H1 (cell line): ENCODE results near the gene NELL1. TPM values are rescaled to one million over a fixed set of nuclear protein-coding genes. Genes with fewer than 3 reads are reported as not detected.

Source experiments
- CTCF ChIA-PET: fragments of 300-600 bp; sonication (Branson Sonifier 250); formaldehyde crosslinking; loops from one replicate; lab custom pipeline; 2021; ENCODE audit not compliant: partially characterized antibody; lab: Charles Lee
- POLR2A ChIA-PET: fragments of 300-600 bp; sonication (Branson Sonifier 250); formaldehyde crosslinking; loops from one replicate; lab custom pipeline; 2021; ENCODE audit warnings: inconsistent platforms; ENCODE audit not compliant: partially characterized antibody; lab: Charles Lee
- DNase-seq, 2 experiments: peaks; one replicate each; pipeline versions ENCODE4 v3.0.0 to v3.0.0-alpha.2; 2010 to 2022; ENCODE audit warnings: low spot score in 2 of 2, low read depth in 1 of 2, mixed read lengths in 1 of 2
- FAIRE-seq: peaks from 2 replicates; lab custom pipeline; 2011; peaks lifted over from hg19 to GRCh38; lab: Jason Lieb, UNC
- H2AFZ ChIP-seq: 2 replicates; pipeline ENCODE4 v1.8.1; 2012; ENCODE audit warnings: low read length, inconsistent platforms
- H2AK5ac ChIP-seq: 2 replicates; pipeline ENCODE4 v1.6.1; 2013; ENCODE audit warnings: low read depth, low read length
- H2BK120ac ChIP-seq: replicated peaks from 2 replicates; pipeline ENCODE3; 2013; ENCODE audit warnings: low read depth, low read length, inconsistent platforms
- H2BK12ac ChIP-seq: 2 replicates; pipeline ENCODE4 v1.6.1; 2013; ENCODE audit warnings: low read depth, low read length
- H2BK15ac ChIP-seq: 2 replicates; pipeline ENCODE4 v1.6.1; 2013; ENCODE audit warnings: low read length
- H2BK20ac ChIP-seq: 2 replicates; pipeline ENCODE4 v1.6.1; 2013; ENCODE audit warnings: low read length
- H2BK5ac ChIP-seq: 2 replicates; pipeline ENCODE4 v1.6.1; 2013; ENCODE audit warnings: low read depth, low read length
- H3K14ac ChIP-seq: 2 replicates; pipeline ENCODE4 v1.6.1; 2013; ENCODE audit warnings: inconsistent platforms; ENCODE audit not compliant: insufficient read length
- H3K18ac ChIP-seq: 2 replicates; pipeline ENCODE4 v1.6.1; 2013; ENCODE audit warnings: low read length; ENCODE audit errors: extremely low read depth
- H3K23ac ChIP-seq: 2 replicates; pipeline ENCODE4 v1.6.1; 2013; ENCODE audit warnings: inconsistent platforms; ENCODE audit not compliant: insufficient read length
- H3K23me2 ChIP-seq: 2 replicates; pipeline ENCODE4 v1.6.1; 2013; ENCODE audit warnings: low read depth, low read length
- H3K27ac ChIP-seq: 2 replicates; pipeline ENCODE4 v1.6.1; 2011; ENCODE audit warnings: low read depth, low read length, inconsistent platforms
- H3K27me3 ChIP-seq, 4 experiments: replicated peaks in 1 of 4; 1 replicate in 1 of 4; 2 replicates in 3 of 4; pipeline versions ENCODE4 v1.6.1 to v1.8.1; 2011 to 2013; ENCODE audit warnings: low read length in 3 of 4, mild to moderate bottlenecking in 3 of 4, inconsistent platforms in 2 of 4, mixed read lengths in 2 of 4, moderate library complexity in 1 of 4; ENCODE audit not compliant: control insufficient read depth in 3 of 4, insufficient read depth in 3 of 4; ENCODE audit errors: extremely low read depth in 1 of 4
- H3K36me3 ChIP-seq, 4 experiments: 2 replicates each; pipeline versions ENCODE4 v1.6.1 to v1.8.1; 2011 to 2013; ENCODE audit warnings: mild to moderate bottlenecking in 4 of 4, low read length in 3 of 4, moderate library complexity in 2 of 4, control low read depth in 1 of 4, inconsistent platforms in 1 of 4; ENCODE audit not compliant: insufficient read depth in 4 of 4, control insufficient read depth in 2 of 4
- H3K4ac ChIP-seq: replicated peaks from 2 replicates; pipeline ENCODE3; 2013; ENCODE audit warnings: low read length, low read depth, mixed read lengths, inconsistent platforms; ENCODE audit not compliant: insufficient read length
- H3K4me1 ChIP-seq, 4 experiments: replicated peaks in 1 of 4; 1 replicate in 1 of 4; 2 replicates in 3 of 4; pipeline versions ENCODE4 v1.6.1 to v1.8.1; 2011 to 2013; ENCODE audit warnings: low read length in 3 of 4, inconsistent platforms in 2 of 4, mixed read lengths in 1 of 4; ENCODE audit not compliant: insufficient read depth in 4 of 4, control insufficient read depth in 3 of 4
- H3K4me2 ChIP-seq, 2 experiments: 2 replicates each; pipeline versions ENCODE4 v1.6.1 to v1.8.1; 2011 to 2013; ENCODE audit warnings: low read depth in 2 of 2, low read length in 2 of 2, control low read depth in 1 of 2, inconsistent platforms in 1 of 2, mild to moderate bottlenecking in 1 of 2; ENCODE audit not compliant: insufficient read depth in 1 of 2
- H3K4me3 ChIP-seq, 4 experiments: fragments of 200-600, 300-600 bp in 1 of 4; sonication (generic), shearing (Covaris generic), sonication (Bioruptor Twin) in 1 of 4; 2 replicates each; pipeline versions ENCODE4 v1.5.1 to v1.8.1; 2011 to 2016; ENCODE audit warnings: low read length in 4 of 4, low read depth in 3 of 4, control low read depth in 2 of 4, inconsistent platforms in 2 of 4, mild to moderate bottlenecking in 2 of 4, mixed read lengths in 1 of 4, moderate library complexity in 1 of 4; ENCODE audit not compliant: insufficient read depth in 2 of 4; ENCODE audit errors: extremely low read depth in 1 of 4
- H3K56ac ChIP-seq: replicated peaks from 2 replicates; pipeline ENCODE3; 2013; ENCODE audit warnings: low read depth, mild to moderate bottlenecking, mixed read lengths, low read length, inconsistent platforms; ENCODE audit not compliant: insufficient read length
- H3K79me1 ChIP-seq: 2 replicates; pipeline ENCODE4 v1.6.1; 2013; ENCODE audit warnings: low read depth, low read length, control low read depth
- H3K79me2 ChIP-seq, 2 experiments: 2 replicates each; pipeline versions ENCODE4 v1.6.1 to v1.8.1; 2012 to 2013; ENCODE audit warnings: low read length in 2 of 2, mild to moderate bottlenecking in 2 of 2, inconsistent platforms in 1 of 2; ENCODE audit not compliant: insufficient read depth in 2 of 2, control insufficient read depth in 1 of 2
- H3K9ac ChIP-seq, 4 experiments: replicated peaks in 1 of 4; 1 replicate in 1 of 4; 2 replicates in 3 of 4; pipeline versions ENCODE4 v1.6.1 to v1.8.1; 2011 to 2013; ENCODE audit warnings: low read depth in 3 of 4, low read length in 3 of 4, control low read depth in 2 of 4, mild to moderate bottlenecking in 2 of 4, moderate library complexity in 2 of 4, inconsistent platforms in 1 of 4; ENCODE audit errors: extremely low read depth in 1 of 4
- H3K9me3 ChIP-seq, 2 experiments: 2 replicates each; pipeline versions ENCODE4 v1.6.1 to v1.8.1; 2012 to 2013; ENCODE audit warnings: mild to moderate bottlenecking in 2 of 2, moderate library complexity in 2 of 2, control low read depth in 1 of 2, inconsistent platforms in 1 of 2, low read depth in 1 of 2, low read length in 1 of 2, mixed read lengths in 1 of 2; ENCODE audit not compliant: insufficient read depth in 2 of 2
- H4K20me1 ChIP-seq, 2 experiments: replicated peaks in 1 of 2; 2 replicates each; pipeline versions ENCODE3 to v1.8.1; 2011 to 2013; ENCODE audit warnings: inconsistent platforms in 2 of 2, low read length in 2 of 2, mild to moderate bottlenecking in 1 of 2; ENCODE audit not compliant: insufficient read depth in 2 of 2, control insufficient read depth in 1 of 2
- H4K5ac ChIP-seq: 2 replicates; pipeline ENCODE4 v1.6.1; 2013; ENCODE audit warnings: low read length, low read depth, mixed read lengths, inconsistent platforms; ENCODE audit not compliant: insufficient read length
- H4K8ac ChIP-seq: 2 replicates; pipeline ENCODE4 v1.8.0; 2013; ENCODE audit warnings: mild to moderate bottlenecking, moderate library complexity, low read length, inconsistent platforms; ENCODE audit not compliant: insufficient read depth; ENCODE audit errors: extremely low read depth
- H4K91ac ChIP-seq: replicated peaks from 2 replicates; pipeline ENCODE3; 2013; ENCODE audit warnings: low read length, mixed read lengths, inconsistent platforms; ENCODE audit not compliant: insufficient read length
- CREB1 ChIP-seq: IDR thresholded peaks from 2 replicates; pipeline ENCODE4 v1.6.1; 2012; ENCODE audit warnings: inconsistent platforms
- TCF12 ChIP-seq: IDR thresholded peaks from 2 replicates; pipeline ENCODE4 v1.6.1; 2011; ENCODE audit warnings: low read depth, mild to moderate bottlenecking, low read length
- WGBS, 2 experiments: shearing (Covaris generic) in 1 of 2; methylation state at CpG; one replicate each; pipeline versions ENCODE4 v1.1.6 to v1.1.7; 2013 to 2015; ENCODE audit warnings: low lambda C conversion rate in 2 of 2, mixed read lengths in 2 of 2, inconsistent platforms in 1 of 2, low coverage in 1 of 2, missing lambda C conversion rate in 1 of 2; ENCODE audit not compliant: insufficient replicate concordance in 2 of 2, insufficient coverage in 1 of 2, insufficient read length in 1 of 2; ENCODE audit errors: extremely low coverage in 1 of 2, missing lambda C conversion rate in 1 of 2; 5-methylcytosine and 5-hydroxymethylcytosine counted together
- polyA plus RNA-seq, 7 experiments: library from polyadenylated mRNA; depleted of rRNA in 3 of 7; stranded (reverse) in 5 of 7; unstranded in 2 of 7; fragments of >200 nt in 5 of 7; fragments of 200-250 nt in 2 of 7; gene quantifications; 1 replicate in 5 of 7; 2 replicates in 1 of 7; 4 replicates in 1 of 7; pipeline versions ENCODE4 v1.2.1 to v1.2.3, GENCODE V29; 2011 to 2013; ENCODE audit warnings: missing spikeins in 2 of 7, mixed read lengths in 2 of 7
- total RNA-seq: library from RNA; stranded (reverse); fragmentation: NEBNext Ultra II Directional; extraction: Animal tissue kit (Norgen Biotek cat#: 25700); gene quantifications from 2 replicates; pipeline ENCODE4 v1.2.1, GENCODE V29; 2021

NELL1 gene
- total and polyA plus RNA-seq, 2 of the 8 experiments (the other 6 are each of a cell fraction or from before 2014, with no cell fraction given), result 0.21 TPM; not detected in 1

DNA sequence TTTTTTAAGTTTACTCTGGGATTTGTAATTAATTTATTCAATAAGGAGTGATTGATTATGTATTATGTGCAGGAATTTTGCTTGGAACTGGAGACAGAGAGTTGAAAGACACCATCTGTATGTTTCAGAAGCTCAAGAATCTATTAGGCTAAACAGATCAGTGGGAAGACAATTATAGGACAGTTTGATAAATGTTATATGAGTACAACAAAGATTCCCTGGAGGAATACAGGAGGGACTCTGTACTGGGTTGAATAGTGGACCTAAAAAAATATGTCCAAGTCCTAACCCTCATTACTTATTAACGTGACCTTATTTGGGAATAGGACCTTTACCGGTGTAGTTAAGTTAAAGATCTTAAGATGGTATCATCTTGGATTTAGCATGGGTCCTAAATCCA, 681.2 kb downstream of the NELL1 start:
- FAIRE-seq (no peak), DNase-seq (no peak)
- H3K4me1 ChIP-seq, result no peaks in the 10 kb centered on the region
- no peak overlapping the region for H4K8ac ChIP-seq
- H3K18ac ChIP-seq, result no peak overlapping the region
- 96% methylated on average over 2 of the region's 2 CpGs; no CpG with 5 or more reads in 1 of the 2 experiments for WGBS, 2 experiments
- H3K56ac ChIP-seq, result no peak overlapping the region
- no peak overlapping the region for H3K14ac ChIP-seq
- H3K79me2 ChIP-seq, result no peaks in the 10 kb centered on the region
- no peaks in the 10 kb centered on the region for H3K9me3 ChIP-seq
- no peak overlapping the region for H4K5ac ChIP-seq
- H2BK120ac ChIP-seq, result no peak overlapping the region
- H3K27ac ChIP-seq, result no peak overlapping the region
- H3K23me2 ChIP-seq, result no peaks in the 10 kb centered on the region
- H3K36me3 ChIP-seq, result no peaks in the 10 kb centered on the region
- no peak overlapping the region for H2AFZ ChIP-seq
- no peak overlapping the region for H2BK5ac ChIP-seq
- ChIA-PET CTCF (interaction anchor here (1.3 kb wide), 1 partner anchor 27 kb away, joined by 5 read pairs; no protein-coding TSS in a partner anchor), POLR2A (no interaction called here)
- no peak overlapping the region for H2BK12ac ChIP-seq
- no peak overlapping the region for H3K9ac ChIP-seq
- H3K27me3 ChIP-seq, result no peaks in the 10 kb centered on the region
- H4K20me1 ChIP-seq, result no peaks in the 10 kb centered on the region
- no peak overlapping the region for H2BK20ac ChIP-seq
- no peak overlapping the region for H3K4me3 ChIP-seq
- no peak overlapping the region for H2BK15ac ChIP-seq
- H3K79me1 ChIP-seq, result no peaks in the 10 kb centered on the region
- no peak for TF ChIP-seq TCF12
- no peak for TF ChIP-seq CREB1
- no peak overlapping the region for H4K91ac ChIP-seq
- no peak overlapping the region for H2AK5ac ChIP-seq
- H3K4ac ChIP-seq, result no peak overlapping the region
- H3K23ac ChIP-seq, result no peak overlapping the region
- no peak overlapping the region for H3K4me2 ChIP-seq
